ENCODE results near the gene TSEN2.
"Not testable (repeated sequence)": the region's sequence is repeated elsewhere in the genome, so short reads cannot be mapped to it uniquely, and the experiment has no call there.

TSEN2 gene

GRCh38 chr3:12484198-12484982, at the start of gene TSEN2:
TSEN2 (plus strand) TSS chr3:12484480; CDS start chr3:12489801, 5,321 bp downstream.
- peak; percentile 96 for DNase-seq

GRCh38 chr3:12436514-12437220, 47.6 kb upstream of the TSEN2 start:
- DNase-seq, result no peak

GRCh38 chr3:12437221-12437605, 47.1 kb upstream of the TSEN2 start:
- no peak for DNase-seq

GRCh38 chr3:12437861-12438260, 46.4 kb upstream of the TSEN2 start:
- DNase-seq, result no peak

GRCh38 chr3:12438318-12438717, 46.0 kb upstream of the TSEN2 start:
- no peak for DNase-seq

- DNase-seq, result no peak
These were observed 44.9 kb upstream of the TSEN2 start for GRCh38 chr3:12439161-12439940.

- no peak for DNase-seq
These were observed 43.2 kb upstream of the TSEN2 start for GRCh38 chr3:12440927-12441714.

- DNase-seq, result no peak
These were observed 41.4 kb upstream of the TSEN2 start for GRCh38 chr3:12442654-12443501.

GRCh38 chr3:12443781-12444522, 40.3 kb upstream of the TSEN2 start:
- no peak for DNase-seq

- DNase-seq, result no peak
These were observed 39.5 kb upstream of the TSEN2 start for GRCh38 chr3:12444582-12445471.

- no peak for DNase-seq
These were observed 38.6 kb upstream of the TSEN2 start for GRCh38 chr3:12445523-12446240.

GRCh38 chr3:12446298-12446697, 38.0 kb upstream of the TSEN2 start:
- DNase-seq, result no peak

- DNase-seq, result no peak
These were observed 37.2 kb upstream of the TSEN2 start for GRCh38 chr3:12447075-12447474.

GRCh38 chr3:12448404-12449202, 35.7 kb upstream of the TSEN2 start:
- not testable (repeated sequence) for DNase-seq

- no peak for DNase-seq
These were observed 34.2 kb upstream of the TSEN2 start for GRCh38 chr3:12449889-12450682.

- DNase-seq, result peak; percentile 43
These were observed 32.8 kb upstream of the TSEN2 start for GRCh38 chr3:12451481-12451880.

- no peak for DNase-seq
These were observed 32.3 kb upstream of the TSEN2 start for GRCh38 chr3:12451960-12452359.
